GM13977 (cell line): Measurements from ENCODE around the gene IL12RB1.
"Not testable (repeated sequence)": the region's sequence is repeated elsewhere in the genome, so short reads cannot be mapped to it uniquely, and the experiment has no call there.

Experiments
- DNase-seq: peaks from one replicate; pipeline ENCODE4 v3.0.0; 2012; ENCODE audit warnings: low spot score
- CTCF ChIP-seq: IDR thresholded peaks from 2 replicates; pipeline ENCODE4 v1.5.1; 2012; ENCODE audit warnings: mild to moderate bottlenecking, control low read depth; ENCODE audit not compliant: insufficient read depth; ENCODE audit errors: extremely low read depth, missing control alignments
- in situ Hi-C: fragments of 300-500 bp; cut with MboI; formaldehyde crosslinking; loops from one replicate; pipeline ENCODE4 v1.12.0; 2022; ENCODE audit warnings: low sequenced_read_pairs, low pct_unique_long_range_greater_than_20kb, mixed read lengths, inconsistent platforms; ENCODE audit not compliant: unreplicated experiment

The IL12RB1 gene

GRCh38 chr19:18091217-18091608 is 4.5 kb upstream of the IL12RB1 start:
- DNase-seq: peak; percentile 45
- in situ Hi-C loops: no loop called here
- TF ChIP-seq CTCF: no peak

GRCh38 chr19:18090545-18091216 is 3.9 kb upstream of the IL12RB1 start:
- TF ChIP-seq CTCF: no peak
- in situ Hi-C loops: no loop called here
- DNase-seq: no peak

- in situ Hi-C loops: no loop called here
- TF ChIP-seq CTCF: no peak
- no peak for DNase-seq
Measured at GRCh38 chr19:18089726-18090125, 3.0 kb upstream of the IL12RB1 start.

GRCh38 chr19:18089096-18089541 is 2.4 kb upstream of the IL12RB1 start:
- DNase-seq: peak; percentile 57
- in situ Hi-C loops: not testable (repeated sequence)

- in situ Hi-C loops: no loop called here
- no peak for TF ChIP-seq CTCF
- no peak for DNase-seq
Measured at GRCh38 chr19:18085702-18086457, 854 bp downstream of the IL12RB1 start.

GRCh38 chr19:18083929-18084684 is 2.6 kb downstream of the IL12RB1 start:
- no peak for DNase-seq
- in situ Hi-C loops: no loop called here
- no peak for TF ChIP-seq CTCF
